ENCODE data around the gene MAP3K1.

Gene MAP3K1

GRCh38 chr5:56900858-56901578, 85.7 kb downstream of the MAP3K1 start:
- no peak for DNase-seq (ENCODE audit: low read depth in 3 of 3, low spot score in 1 of 3)

GRCh38 chr5:56908942-56909293, 93.6 kb downstream of the MAP3K1 start:
- no peak for DNase-seq (ENCODE audit: low read depth in 3 of 3, low spot score in 1 of 3)

GRCh38 chr5:56909294-56910209, 94.2 kb downstream of the MAP3K1 start, which contains the start of gene SETD9:
SETD9 (plus strand) TSS chr5:56909596; CDS start chr5:56909646, 50 bp downstream.
- DNase-seq (ENCODE audit: low read depth in 3 of 3, low spot score in 1 of 3) = peak; percentile 56 to 79 (median 73)

GRCh38 chr5:56910210-56910965, 95.0 kb downstream of the MAP3K1 start:
- DNase-seq (ENCODE audit: low read depth in 3 of 3, low spot score in 1 of 3) = peak in 1 of 3 donors; percentile 20

GRCh38 chr5:56913766-56914165, 98.4 kb downstream of the MAP3K1 start:
- DNase-seq (ENCODE audit: low read depth in 3 of 3, low spot score in 1 of 3) = no peak

GRCh38 chr5:56914678-56915077, 99.3 kb downstream of the MAP3K1 start:
- DNase-seq (ENCODE audit: low read depth in 3 of 3, low spot score in 1 of 3) = no peak

- DNase-seq (ENCODE audit: low read depth in 3 of 3, low spot score in 1 of 3) = no peak
Observed at GRCh38 chr5:56917534-56917933, 102.2 kb downstream of the MAP3K1 start.

- no peak for DNase-seq (ENCODE audit: low read depth in 3 of 3, low spot score in 1 of 3)
Observed at GRCh38 chr5:56918054-56918453, 102.7 kb downstream of the MAP3K1 start.

- no peak for DNase-seq (ENCODE audit: low read depth in 3 of 3, low spot score in 1 of 3)
Observed at GRCh38 chr5:56919942-56920662, 104.8 kb downstream of the MAP3K1 start.

- no peak for DNase-seq (ENCODE audit: low read depth in 3 of 3, low spot score in 1 of 3)
Observed at GRCh38 chr5:56922922-56923321, 107.6 kb downstream of the MAP3K1 start.

GRCh38 chr5:56934325-56934724, 119.0 kb downstream of the MAP3K1 start:
- no peak for DNase-seq (ENCODE audit: low read depth in 3 of 3, low spot score in 1 of 3)

GRCh38 chr5:56938858-56939257, 123.5 kb downstream of the MAP3K1 start:
- no peak for DNase-seq (ENCODE audit: low read depth in 3 of 3, low spot score in 1 of 3)

- DNase-seq (ENCODE audit: low read depth in 3 of 3, low spot score in 1 of 3) = no peak
Observed at GRCh38 chr5:56941981-56942380, 126.6 kb downstream of the MAP3K1 start.
